ENCODE data around the gene CEP85.
"Not testable (repeated sequence)": the region's sequence is repeated elsewhere in the genome, so short reads cannot be mapped to it uniquely, and the experiment has no call there.

The CEP85 gene

DNA sequence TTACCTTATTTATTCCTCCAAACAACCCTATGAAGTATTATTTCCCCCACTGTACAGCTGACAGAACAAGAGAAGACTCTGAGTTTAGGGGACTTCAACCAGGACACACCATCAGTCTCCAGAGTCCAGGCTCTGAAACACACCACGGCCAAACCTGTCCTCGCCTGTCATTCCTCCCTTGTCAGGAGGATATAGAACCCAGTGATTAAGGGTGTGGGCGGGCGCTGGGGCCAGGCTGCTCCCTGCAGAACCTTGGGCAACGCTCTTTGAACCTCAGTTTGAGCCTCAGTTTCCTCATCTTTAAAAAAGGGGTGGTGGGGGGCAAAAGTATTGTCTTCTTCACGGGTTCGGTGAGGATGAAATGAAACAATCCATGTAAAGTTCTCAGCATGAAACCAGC, 9.4 kb upstream of the CEP85 start:
- no peak for DNase-seq

DNA sequence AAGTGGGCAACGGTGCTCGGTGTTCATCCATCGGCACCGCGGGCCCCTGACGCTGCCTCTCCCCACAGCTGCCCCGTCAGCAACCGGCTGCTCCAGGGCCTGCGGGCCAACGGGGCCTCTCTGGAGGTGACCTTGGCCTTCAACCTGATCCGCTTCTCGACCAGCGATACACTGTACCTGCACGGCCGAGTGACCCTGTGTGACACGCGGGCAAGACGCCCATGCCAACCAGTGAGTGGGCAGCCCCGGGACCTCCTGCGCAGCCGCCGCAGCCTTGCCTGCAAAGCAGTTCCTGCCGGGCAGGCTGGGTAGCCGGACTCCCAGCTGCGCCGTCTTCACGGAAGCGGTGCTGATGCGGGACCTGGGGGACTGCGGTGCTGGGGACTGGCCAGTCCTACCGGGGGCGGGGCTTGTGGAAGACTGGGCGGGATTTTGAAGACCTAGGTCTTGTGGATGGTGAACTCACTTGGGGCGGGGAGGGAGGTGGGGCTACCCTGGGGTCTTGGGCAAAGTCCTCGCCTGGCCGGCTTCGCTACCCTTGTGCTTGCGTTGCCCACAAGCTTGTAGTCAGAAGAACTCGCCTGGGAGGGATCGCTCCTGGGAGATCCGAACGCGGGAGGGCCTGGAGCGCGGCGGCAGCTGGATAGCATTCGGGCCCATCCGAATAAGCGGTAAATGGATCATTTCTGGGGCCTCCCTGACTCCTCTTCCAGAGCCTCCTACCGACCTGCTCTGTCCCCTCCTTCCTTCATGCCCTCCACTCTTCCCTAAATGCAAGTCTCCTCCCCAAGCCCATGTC, 8.8 kb upstream of the CEP85 start:
- no peak for DNase-seq

DNA sequence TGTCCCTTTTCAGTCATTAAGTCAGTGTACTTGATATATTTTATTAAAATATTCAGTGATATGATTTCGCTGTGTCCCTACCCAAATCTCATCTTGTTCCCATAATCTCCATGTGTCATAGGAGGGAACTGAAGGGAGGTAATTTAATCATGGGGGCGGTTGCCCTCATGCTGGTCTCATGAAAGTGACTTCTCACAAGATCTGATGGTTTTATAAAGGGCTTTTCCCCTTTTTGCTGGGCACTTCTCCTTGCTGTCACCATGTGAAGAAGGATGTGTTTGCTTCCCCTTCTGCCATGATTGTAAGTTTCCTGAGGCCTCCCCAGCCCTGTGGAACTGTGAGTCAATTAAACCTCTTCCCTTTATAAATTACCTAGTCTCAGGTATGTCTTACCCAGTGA, 3.3 kb upstream of the CEP85 start:
- DNase-seq, result not testable (repeated sequence)

DNA sequence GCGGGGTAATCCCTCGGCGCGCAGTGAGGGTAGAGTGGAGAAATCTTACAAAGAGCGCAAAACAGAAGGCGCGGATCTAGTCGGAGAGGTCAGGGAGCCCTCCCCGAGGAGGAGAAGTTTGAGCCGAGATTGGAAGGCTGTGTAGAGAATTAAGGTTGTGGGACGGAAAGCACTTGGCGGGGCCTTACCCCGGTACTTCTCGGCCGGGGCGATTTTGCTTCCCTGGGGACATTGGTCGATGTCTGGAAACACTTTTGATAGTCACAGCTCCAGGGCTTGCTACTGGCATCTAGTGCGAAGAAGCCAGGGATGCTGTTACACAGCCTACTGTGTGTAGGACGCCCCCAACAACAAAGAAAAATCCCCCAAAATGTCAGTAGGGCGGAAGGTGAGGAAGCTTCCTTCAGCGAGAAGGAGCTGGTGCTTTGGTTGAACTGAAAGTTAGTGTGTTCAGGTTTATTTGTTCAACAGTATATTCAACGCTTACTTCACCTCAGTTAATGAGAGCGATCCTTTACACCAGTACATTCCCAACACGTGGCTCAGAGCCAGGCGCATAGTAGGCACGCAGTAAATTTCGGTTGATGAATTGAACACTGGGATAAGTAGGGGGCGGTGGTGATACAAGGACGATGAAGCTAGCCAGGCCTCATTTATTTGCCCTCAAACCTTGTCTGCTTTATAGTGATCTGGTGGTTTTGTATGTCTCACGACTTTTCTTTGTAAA, 807 bp downstream of the CEP85 start:
- no peak for DNase-seq

GRCh38 chr1:26237230-26237966, 3.4 kb downstream of the CEP85 start:
- DNase-seq, result no peak

- no peak for DNase-seq
These were observed 5.9 kb downstream of the CEP85 start for GRCh38 chr1:26239936-26240335.

DNA sequence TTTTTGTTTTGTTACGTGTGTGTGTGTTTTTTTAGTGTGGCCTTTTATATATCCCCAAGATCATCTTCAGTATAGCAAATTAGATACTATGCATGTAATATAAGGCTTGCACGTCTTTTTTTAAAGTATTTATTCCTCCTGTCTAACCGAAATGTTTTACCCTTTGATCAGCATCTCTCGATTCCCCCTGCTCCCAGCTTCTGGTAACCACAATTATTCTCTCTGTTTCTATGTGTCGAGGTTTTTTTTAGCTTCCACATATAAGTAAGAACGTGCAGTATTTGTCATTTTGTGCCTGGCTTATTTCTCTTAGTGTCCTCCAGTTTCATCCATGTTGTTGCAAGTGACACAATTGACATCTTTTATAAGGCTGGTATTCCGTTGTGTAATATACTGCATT, 18.7 kb downstream of the CEP85 start:
- DNase-seq, result no peak

GRCh38 chr1:26254404-26254803, 20.4 kb downstream of the CEP85 start:
- DNase-seq, result no peak

DNA sequence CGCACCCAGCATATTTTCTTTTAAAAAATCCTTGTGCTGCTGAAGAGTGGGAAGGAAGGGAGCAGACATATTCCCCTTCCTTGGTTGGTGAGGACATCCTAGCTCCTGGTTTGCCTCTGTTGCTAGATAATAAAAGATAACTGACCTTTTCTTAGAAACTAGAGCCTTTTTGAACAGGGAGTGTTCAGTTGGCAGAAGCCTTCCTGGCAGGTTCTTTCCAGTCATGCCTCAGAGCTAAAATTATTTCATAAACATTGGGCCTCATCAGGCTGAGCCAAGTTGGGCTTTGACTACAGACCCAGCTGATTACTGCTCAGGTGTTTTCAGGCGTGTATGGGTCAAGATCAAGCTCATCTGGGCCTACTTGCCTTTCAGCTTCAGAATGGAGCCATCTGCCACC, 23.2 kb downstream of the CEP85 start:
- no peak for DNase-seq

DNA sequence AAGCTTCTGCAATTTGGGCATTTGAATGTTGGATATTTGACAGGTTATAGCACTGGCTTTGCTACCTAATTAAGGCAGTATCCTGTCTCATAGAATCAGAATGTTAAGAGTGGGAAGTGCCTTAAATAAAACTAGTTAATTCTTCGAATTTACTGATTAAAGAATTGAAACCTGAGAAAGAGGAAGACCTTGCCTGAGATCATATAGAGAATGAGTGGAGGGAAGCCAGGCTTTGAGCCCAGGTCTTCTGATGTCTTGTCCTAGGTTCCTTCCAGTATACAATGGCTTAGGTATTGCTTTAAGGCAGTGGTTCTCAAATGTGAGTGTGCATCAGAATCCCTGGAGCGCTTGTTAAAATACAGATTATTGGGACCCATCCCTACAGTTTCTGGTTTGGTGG, 25.0 kb downstream of the CEP85 start:
- DNase-seq, result no peak

GRCh38 chr1:26259578-26259977, 25.6 kb downstream of the CEP85 start:
- no peak for DNase-seq

GRCh38 chr1:26263212-26263611, 29.2 kb downstream of the CEP85 start:
- no peak for DNase-seq

- DNase-seq, result no peak
These were observed 31.4 kb downstream of the CEP85 start for GRCh38 chr1:26265405-26265804.

GRCh38 chr1:26268290-26269197, 34.5 kb downstream of the CEP85 start:
- no peak for DNase-seq

DNA sequence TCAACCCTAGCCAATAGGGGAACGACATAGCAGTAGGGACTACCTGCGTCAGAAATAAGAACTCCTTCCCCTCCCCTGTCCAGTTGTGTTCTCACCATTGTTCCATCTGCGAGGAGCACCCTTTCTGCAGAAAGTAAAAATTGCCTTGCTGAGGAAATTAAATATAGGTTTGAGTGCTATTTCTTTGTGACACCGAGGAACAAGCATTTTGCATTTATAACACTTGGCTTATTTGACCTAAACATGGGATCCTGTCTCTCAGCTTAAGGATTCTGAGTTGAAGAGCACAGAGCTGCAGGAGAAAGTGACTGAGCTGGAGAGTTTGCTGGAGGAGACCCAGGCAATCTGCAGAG, 35.2 kb downstream of the CEP85 start:
- DNase-seq, result no peak

GRCh38 chr1:26274801-26275425, 40.9 kb downstream of the CEP85 start:
- peak; percentile 41 for DNase-seq

GRCh38 chr1:26275580-26276431, 41.8 kb downstream of the CEP85 start:
- peak; percentile 88 for DNase-seq

DNA sequence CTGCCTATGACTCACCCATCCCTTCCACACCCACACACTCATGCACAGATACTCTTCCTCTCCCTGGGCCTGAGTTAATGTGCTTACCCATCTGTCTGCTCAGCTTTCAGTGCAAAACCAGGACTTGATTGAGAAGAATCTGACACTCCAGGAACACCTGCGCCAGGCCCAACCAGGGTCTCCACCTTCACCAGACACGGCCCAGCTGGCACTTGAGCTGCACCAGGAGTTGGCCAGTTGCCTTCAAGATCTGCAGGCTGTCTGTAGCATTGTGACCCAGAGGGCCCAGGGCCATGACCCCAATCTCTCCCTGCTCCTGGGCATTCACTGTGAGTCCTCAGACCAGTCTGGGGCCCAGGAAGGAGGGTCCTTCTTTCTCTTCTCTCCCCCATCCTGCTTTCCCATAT, 42.4 kb downstream of the CEP85 start:
- DNase-seq, result no peak

DNA sequence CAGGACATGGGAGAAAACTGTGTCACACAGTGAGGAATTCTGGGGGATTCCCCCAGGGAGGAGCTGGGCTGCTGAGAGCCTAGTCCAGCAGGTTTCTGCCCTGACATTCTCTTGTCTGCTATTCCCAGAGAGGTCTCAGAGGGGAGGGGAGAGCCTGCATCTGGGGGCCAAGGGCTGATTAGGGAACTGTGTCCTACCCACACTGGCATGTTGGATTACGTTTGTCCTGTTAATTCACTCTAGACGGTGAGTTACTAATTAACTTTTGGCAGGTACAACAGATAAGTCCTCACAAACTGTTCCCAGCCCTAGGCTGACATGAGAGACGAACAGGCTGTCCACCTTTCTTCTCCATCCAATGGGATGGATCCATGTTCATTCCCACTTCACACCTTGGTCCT, 43.3 kb downstream of the CEP85 start:
- DNase-seq, result no peak

GRCh38 chr1:26277719-26278118, 43.7 kb downstream of the CEP85 start:
- no peak for DNase-seq

GRCh38 chr1:26278303-26278702, 44.3 kb downstream of the CEP85 start:
- no peak for DNase-seq
